ENCODE data around the gene TCL1B. TPM values are rescaled to one million over a fixed set of nuclear protein-coding genes. Genes with fewer than 3 reads are reported as not detected.

Gene TCL1B
- total RNA-seq, 1 donor from 2014 or later: not detected

DNA sequence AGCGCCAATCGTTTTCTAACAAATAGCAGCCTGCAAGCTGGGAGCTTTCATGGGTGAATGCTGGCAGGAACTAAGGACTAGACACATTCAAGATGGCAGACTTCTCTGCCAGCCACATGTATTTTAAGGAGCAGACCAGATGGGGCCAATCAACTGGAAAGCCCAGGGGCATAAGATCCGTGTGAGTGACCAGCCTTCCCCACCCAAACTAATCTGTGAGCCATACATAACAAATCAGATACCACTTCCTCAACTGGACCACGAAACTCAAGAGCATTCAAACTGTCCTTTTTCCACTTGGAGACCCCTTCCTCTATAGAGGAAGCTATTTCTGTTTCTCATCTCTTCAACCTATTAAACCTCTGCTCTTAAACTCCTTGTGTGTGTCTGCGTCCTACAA is 9.7 kb downstream of the TCL1B start:
- DNase-seq (ENCODE audit: extremely low spot score, unreplicated experiment): peak; percentile 20
- no peak overlapping the region for H3K27ac Mint-ChIP-seq
- H3K4me1 Mint-ChIP-seq (ENCODE audit: unreplicated experiment): peaks cover 9% of the 10 kb centered on the region
- no peaks in the 10 kb centered on the region for H3K9me3 Mint-ChIP-seq
- H3K4me3 Mint-ChIP-seq: no peak overlapping the region
- H3K36me3 Mint-ChIP-seq: no peaks in the 10 kb centered on the region
- peaks cover 34% of the 10 kb centered on the region for H3K27me3 Mint-ChIP-seq
- no peak for TF ChIP-seq CTCF (conservative IDR thresholded peaks at IDR 0.05)

- no peak overlapping the region for H3K4me3 Mint-ChIP-seq
- H3K27ac Mint-ChIP-seq: no peak overlapping the region
- no peak for TF ChIP-seq CTCF (conservative IDR thresholded peaks at IDR 0.05)
- no peaks in the 10 kb centered on the region for H3K9me3 Mint-ChIP-seq
- H3K36me3 Mint-ChIP-seq: no peaks in the 10 kb centered on the region
- H3K27me3 Mint-ChIP-seq: peaks cover 32% of the 10 kb centered on the region
- no peak for DNase-seq (ENCODE audit: extremely low spot score, unreplicated experiment)
- peaks cover 10% of the 10 kb centered on the region for H3K4me1 Mint-ChIP-seq (ENCODE audit: unreplicated experiment)
Measured at GRCh38 chr14:95696741-95697140, 10.5 kb downstream of the TCL1B start.

- no peaks in the 10 kb centered on the region for H3K9me3 Mint-ChIP-seq
- DNase-seq (ENCODE audit: extremely low spot score, unreplicated experiment): no peak
- H3K4me1 Mint-ChIP-seq (ENCODE audit: unreplicated experiment): peaks cover 12% of the 10 kb centered on the region
- H3K27ac Mint-ChIP-seq: no peak overlapping the region
- H3K4me3 Mint-ChIP-seq: no peak overlapping the region
- no peaks in the 10 kb centered on the region for H3K36me3 Mint-ChIP-seq
- peak; percentile 30 for TF ChIP-seq CTCF (conservative IDR thresholded peaks at IDR 0.05)
- H3K27me3 Mint-ChIP-seq: peaks cover 31% of the 10 kb centered on the region
Measured at GRCh38 chr14:95697764-95698163, 11.5 kb downstream of the TCL1B start.

- no peaks in the 10 kb centered on the region for H3K36me3 Mint-ChIP-seq
- no peak overlapping the region for H3K27ac Mint-ChIP-seq
- no peaks in the 10 kb centered on the region for H3K9me3 Mint-ChIP-seq
- H3K27me3 Mint-ChIP-seq: peaks cover 31% of the 10 kb centered on the region
- H3K4me1 Mint-ChIP-seq (ENCODE audit: unreplicated experiment): peaks cover 12% of the 10 kb centered on the region
- TF ChIP-seq CTCF (conservative IDR thresholded peaks at IDR 0.05): no peak
- H3K4me3 Mint-ChIP-seq: no peak overlapping the region
- no peak for DNase-seq (ENCODE audit: extremely low spot score, unreplicated experiment)
Measured at GRCh38 chr14:95698287-95698686, 12.1 kb downstream of the TCL1B start.

- no peaks in the 10 kb centered on the region for H3K9me3 Mint-ChIP-seq
- no peak overlapping the region for H3K4me3 Mint-ChIP-seq
- no peaks in the 10 kb centered on the region for H3K36me3 Mint-ChIP-seq
- H3K27me3 Mint-ChIP-seq: peaks cover 38% of the 10 kb centered on the region
- no peak for DNase-seq (ENCODE audit: extremely low spot score, unreplicated experiment)
- TF ChIP-seq CTCF (conservative IDR thresholded peaks at IDR 0.05): no peak
- H3K4me1 Mint-ChIP-seq (ENCODE audit: unreplicated experiment): peaks cover 12% of the 10 kb centered on the region
- no peak overlapping the region for H3K27ac Mint-ChIP-seq
Measured at GRCh38 chr14:95699412-95699811, 13.2 kb downstream of the TCL1B start.

All from type B pancreatic cell (in vitro differentiated cells).